IMR-90 (cell line): ENCODE data around the gene ETS1. TPM values are rescaled to one million over a fixed set of nuclear protein-coding genes. Genes with fewer than 3 reads are reported as not detected.

Experiments
- ATAC-seq: fragments of 200-7000 bp; cut with Tn5 transposase; 2 replicates; pipeline ENCODE4 v1.9.1; 2020; ENCODE audit warnings: low read depth, mild to moderate bottlenecking, moderate library complexity
- BruUV-seq: library from RNA; stranded (reverse); fragments of 400-500 nt; replicated peaks from 2 replicates; lab custom pipeline; 2021; lab: Mats Ljungman, UMichigan
- CTCF ChIA-PET: fragments of 300-600 bp; formaldehyde crosslinking; extraction: SDS; loops from one replicate; lab custom pipeline; 2021; ENCODE audit warnings: antibody characterized with exemption; lab: Yijun Ruan, JAX
- POLR2A ChIA-PET: fragments of 300-600 bp; sonication (Branson Sonifier 250); formaldehyde crosslinking; loops from one replicate; lab custom pipeline; 2022; ENCODE audit warnings: antibody characterized with exemption; ENCODE audit not compliant: unreplicated experiment; lab: Charles Lee
- DNase-seq: peaks from one replicate; pipeline ENCODE4 v3.0.0; 2013
- H2AFZ ChIP-seq: replicated peaks from 2 replicates; pipeline ENCODE3; 2013; ENCODE audit warnings: low read length, mild to moderate bottlenecking; ENCODE audit not compliant: poor library complexity
- H2AK5ac ChIP-seq: 2 replicates; pipeline ENCODE4 v1.6.1; 2013; ENCODE audit warnings: low read depth, low read length, inconsistent platforms
- H2AK9ac ChIP-seq: replicated peaks from 2 replicates; pipeline ENCODE3; 2013; ENCODE audit warnings: mild to moderate bottlenecking, low read depth, low read length, moderate library complexity; ENCODE audit not compliant: poor library complexity
- H2BK120ac ChIP-seq: 2 replicates; pipeline ENCODE4 v1.6.1; 2013; ENCODE audit warnings: low read depth, low read length, inconsistent platforms
- H2BK15ac ChIP-seq: 3 replicates; pipeline ENCODE4 v1.6.1; 2013; ENCODE audit warnings: low read depth, low read length, inconsistent platforms
- H2BK20ac ChIP-seq: 2 replicates; pipeline ENCODE4 v1.6.1; 2013; ENCODE audit warnings: low read depth, mild to moderate bottlenecking, inconsistent platforms, low read length, moderate library complexity
- H2BK5ac ChIP-seq: 2 replicates; pipeline ENCODE4 v1.6.1; 2013; ENCODE audit warnings: mild to moderate bottlenecking, low read depth, low read length, inconsistent platforms; ENCODE audit not compliant: poor library complexity, severe bottlenecking
- H3K14ac ChIP-seq: replicated peaks from 2 replicates; pipeline ENCODE4 v1.6.1; 2013; ENCODE audit warnings: low read depth, low read length, inconsistent platforms
- H3K18ac ChIP-seq: 2 replicates; pipeline ENCODE4 v1.6.1; 2013; ENCODE audit warnings: low read depth, low read length, control low read depth
- H3K23ac ChIP-seq: 2 replicates; pipeline ENCODE4 v1.6.1; 2013; ENCODE audit warnings: low read depth, low read length, inconsistent platforms
- H3K27ac ChIP-seq: 2 replicates; pipeline ENCODE4 v1.5.1; 2013; ENCODE audit warnings: mild to moderate bottlenecking, control low read depth, low read length; ENCODE audit not compliant: insufficient read depth
- H3K27me3 ChIP-seq: 2 replicates; pipeline ENCODE4 v1.6.1; 2013; ENCODE audit warnings: low read length; ENCODE audit not compliant: control insufficient read depth, insufficient read depth
- H3K36me3 ChIP-seq: 2 replicates; pipeline ENCODE4 v1.6.1; 2013; ENCODE audit warnings: low read length, mixed read lengths; ENCODE audit not compliant: control insufficient read depth, insufficient read depth
- H3K4ac ChIP-seq: 2 replicates; pipeline ENCODE4 v1.6.1; 2013; ENCODE audit warnings: low read depth, low read length, inconsistent platforms
- H3K4me1 ChIP-seq: 2 replicates; pipeline ENCODE4 v1.6.1; 2013; ENCODE audit warnings: low read length, mixed read lengths; ENCODE audit not compliant: control insufficient read depth, insufficient read depth
- H3K4me2 ChIP-seq: 2 replicates; pipeline ENCODE4 v1.6.1; 2013; ENCODE audit warnings: low read depth, mild to moderate bottlenecking, control low read depth, low read length, moderate library complexity
- H3K4me3 ChIP-seq: 2 replicates; pipeline ENCODE4 v1.5.1; 2013; ENCODE audit warnings: low read depth, mild to moderate bottlenecking, control low read depth, low read length, moderate library complexity; ENCODE audit not compliant: insufficient read depth
- H3K56ac ChIP-seq: 2 replicates; pipeline ENCODE4 v1.6.1; 2013; ENCODE audit warnings: low read length, inconsistent platforms; ENCODE audit not compliant: insufficient read depth; ENCODE audit errors: extremely low read depth
- H3K79me1 ChIP-seq, 2 experiments: 2 replicates each; pipeline ENCODE4 v1.6.1; 2013; ENCODE audit warnings: low read length in 2 of 2, inconsistent platforms in 1 of 2, low read depth in 1 of 2
- H3K9ac ChIP-seq: 2 replicates; pipeline ENCODE4 v1.6.1; 2013; ENCODE audit warnings: low read depth, low read length, control low read depth
- H3K9me1 ChIP-seq: 2 replicates; pipeline ENCODE4 v1.6.1; 2013; ENCODE audit warnings: low read length, inconsistent platforms; ENCODE audit not compliant: insufficient read depth
- H3K9me3 ChIP-seq: 2 replicates; pipeline ENCODE4 v1.6.1; 2013; ENCODE audit warnings: low read length; ENCODE audit not compliant: control insufficient read depth, insufficient read depth
- H4K20me1 ChIP-seq: 2 replicates; pipeline ENCODE4 v1.6.1; 2013; ENCODE audit warnings: low read length, inconsistent platforms; ENCODE audit not compliant: insufficient read depth
- H4K5ac ChIP-seq: 2 replicates; pipeline ENCODE4 v1.6.1; 2013; ENCODE audit warnings: mild to moderate bottlenecking, low read depth, low read length, control low read depth
- H4K8ac ChIP-seq, 2 experiments: 2 replicates each; pipeline ENCODE4 v1.6.1; 2013; ENCODE audit warnings: low read depth in 2 of 2, low read length in 2 of 2, control low read depth in 1 of 2, inconsistent platforms in 1 of 2
- H4K91ac ChIP-seq: 2 replicates; pipeline ENCODE4 v1.6.1; 2013; ENCODE audit warnings: low read depth, low read length, inconsistent platforms; ENCODE audit not compliant: insufficient read depth
- MAFK ChIP-seq: IDR thresholded peaks from 2 replicates; pipeline ENCODE4 v1.6.1; 2012; ENCODE audit warnings: low read depth, low read length, improper control_type of control experiment
- MAZ ChIP-seq: IDR thresholded peaks from 2 replicates; pipeline ENCODE4 v1.6.1; 2012; ENCODE audit warnings: low read depth, mild to moderate bottlenecking, low read length, improper control_type of control experiment, moderate library complexity, borderline replicate concordance
- WGBS, 2 experiments: methylation state at CpG; one replicate each; pipeline versions ENCODE4 v1.1.5 to v1.1.7; 2013; ENCODE audit warnings: missing lambda C conversion rate in 2 of 2; ENCODE audit not compliant: insufficient read length in 1 of 2; ENCODE audit errors: extremely low coverage in 2 of 2; 5-methylcytosine and 5-hydroxymethylcytosine counted together
- dilution Hi-C: fragments of 300-500 bp; cut with HindIII; formaldehyde crosslinking; loops from one replicate; pipeline ENCODE4 v1.14.3; 2018; ENCODE audit warnings: low sequenced_read_pairs; ENCODE audit not compliant: unreplicated experiment
- in situ Hi-C: fragments of 300-500 bp; cut with MboI; formaldehyde crosslinking; loops from 3 replicates; pipeline ENCODE4 v1.14.3; 2019; ENCODE audit warnings: low sequenced_read_pairs, inconsistent platforms, mixed read lengths
- intact Hi-C: fragments of 100-400 bp; cut with micrococcal nuclease; formaldehyde crosslinking; loops from 2 replicates; pipeline ENCODE4 v1.10.0; 2022
- polyA plus RNA-seq, 3 experiments: library from polyadenylated mRNA; depleted of rRNA; stranded (reverse); fragments of >200 nt; gene quantifications; 2 replicates each; pipeline ENCODE4 v1.2.3, GENCODE V29; 2012; ENCODE audit warnings: low replicate concordance in 1 of 3
- total RNA-seq: library from RNA; depleted of rRNA; stranded (reverse); fragments of >200 nt; gene quantifications from 2 replicates; pipeline ENCODE4 v1.2.3, GENCODE V29; 2012

Gene ETS1
- total and polyA plus RNA-seq, 2 of the 4 experiments (the other 2 are of a cell fraction) = 41.2 to 56.3 TPM

- no CpG with 5 or more reads among the region's 2 CpGs for WGBS, 2 experiments
- in situ Hi-C loops (no loop called here), intact Hi-C loops (no loop called here), dilution Hi-C loops (no loop called here)
- ChIA-PET CTCF (no interaction called here), POLR2A (no interaction called here)
- Histone ChIP-seq H3K56ac (no peak overlapping the region), H2AK9ac (no peak overlapping the region), H3K79me1 (no peaks in the 10 kb centered on the region), H3K4me2 (no peak overlapping the region), H3K36me3 (no peaks in the 10 kb centered on the region), H3K9ac (no peak overlapping the region), H3K14ac (no peak overlapping the region), H2BK15ac (no peak overlapping the region), H4K5ac (no peak overlapping the region), H2AK5ac (no peak overlapping the region), H3K27ac (no peak overlapping the region), H2AFZ (no peak overlapping the region), H3K9me1 (peaks cover 4% of the 10 kb centered on the region; the same call in 1 of the 2 replicates), H2BK20ac (no peak overlapping the region), H3K23ac (no peak overlapping the region), H4K91ac (no peak overlapping the region), H4K8ac (no peak overlapping the region), H3K27me3 (no peaks in the 10 kb centered on the region), H3K18ac (no peak overlapping the region), H3K4me1 (peaks cover 8% of the 10 kb centered on the region), H2BK120ac (no peak overlapping the region), H2BK5ac (no peak overlapping the region), H3K4me3 (no peak overlapping the region), H3K4ac (no peak overlapping the region), H3K9me3 (no peaks in the 10 kb centered on the region), H4K20me1 (no peaks in the 10 kb centered on the region)
- no TSS peak for BruUV-seq
- ATAC-seq (no peak), DNase-seq (no peak)
- TF ChIP-seq MAZ (no peak), MAFK (peak; percentile 40; the same call in 1 of the 2 replicates)
Observed at GRCh38 chr11:128531588-128531987, 55.8 kb downstream of the ETS1 start.
